Measurements from ENCODE around the gene BRAF.

Gene BRAF

GRCh38 chr7:140863867-140864266, 60.9 kb downstream of the BRAF start:
- DNase-seq = no peak
- Histone ChIP-seq H3K36me3 (no peaks in the 10 kb centered on the region), H3K4me3 (ENCODE audit: low read depth, low read length) (no peak overlapping the region), H3K4me1 (no peaks in the 10 kb centered on the region), H3K9me3 (no peaks in the 10 kb centered on the region), H3K27me3 (no peaks in the 10 kb centered on the region)
- TF ChIP-seq CTCF (IDR thresholded peaks at IDR 0.05; ENCODE audit: low read depth, low read length) = no peak

- DNase-seq = no peak
- H3K27me3 ChIP-seq = no peaks in the 10 kb centered on the region
- H3K9me3 ChIP-seq = no peaks in the 10 kb centered on the region
- H3K36me3 ChIP-seq = no peaks in the 10 kb centered on the region
- H3K4me1 ChIP-seq = no peaks in the 10 kb centered on the region
- no peak for TF ChIP-seq CTCF (IDR thresholded peaks at IDR 0.05; ENCODE audit: low read depth, low read length)
- no peak overlapping the region for H3K4me3 ChIP-seq (ENCODE audit: low read depth, low read length)
Measured at GRCh38 chr7:140863184-140863583, 61.5 kb downstream of the BRAF start.

- Histone ChIP-seq H3K36me3 (no peaks in the 10 kb centered on the region), H3K9me3 (no peaks in the 10 kb centered on the region), H3K4me1 (no peaks in the 10 kb centered on the region), H3K27me3 (no peaks in the 10 kb centered on the region), H3K4me3 (ENCODE audit: low read depth, low read length) (no peak overlapping the region)
- no peak for DNase-seq
- TF ChIP-seq CTCF (IDR thresholded peaks at IDR 0.05; ENCODE audit: low read depth, low read length) = no peak
Measured at GRCh38 chr7:140857048-140857447, 67.7 kb downstream of the BRAF start.

- DNase-seq = no peak
- TF ChIP-seq CTCF (IDR thresholded peaks at IDR 0.05; ENCODE audit: low read depth, low read length) = no peak
- Histone ChIP-seq H3K27me3 (no peaks in the 10 kb centered on the region), H3K9me3 (no peaks in the 10 kb centered on the region), H3K4me3 (ENCODE audit: low read depth, low read length) (no peak overlapping the region), H3K4me1 (no peaks in the 10 kb centered on the region; the same call in 1 of the 2 replicates), H3K36me3 (no peaks in the 10 kb centered on the region)
Measured at GRCh38 chr7:140841166-140841715, 83.5 kb downstream of the BRAF start.

GRCh38 chr7:140831724-140832123, 93.0 kb downstream of the BRAF start:
- Histone ChIP-seq H3K36me3 (peaks cover 6% of the 10 kb centered on the region), H3K4me3 (ENCODE audit: low read depth, low read length) (no peak overlapping the region), H3K9me3 (no peaks in the 10 kb centered on the region), H3K27me3 (no peaks in the 10 kb centered on the region), H3K4me1 (no peaks in the 10 kb centered on the region)
- no peak for DNase-seq
- TF ChIP-seq CTCF (IDR thresholded peaks at IDR 0.05; ENCODE audit: low read depth, low read length) = no peak

GRCh38 chr7:140829720-140830119, 95.0 kb downstream of the BRAF start:
- Histone ChIP-seq H3K4me3 (ENCODE audit: low read depth, low read length) (no peak overlapping the region), H3K4me1 (no peaks in the 10 kb centered on the region), H3K27me3 (no peaks in the 10 kb centered on the region), H3K36me3 (peaks cover 6% of the 10 kb centered on the region), H3K9me3 (no peaks in the 10 kb centered on the region)
- no peak for TF ChIP-seq CTCF (IDR thresholded peaks at IDR 0.05; ENCODE audit: low read depth, low read length)
- DNase-seq = no peak

Measured in BE2C (cell line).